Uterus (tissue), 4 donors: ENCODE measurements around the gene C19orf47. TPM values are rescaled to one million over a fixed set of nuclear protein-coding genes. Genes with fewer than 3 reads are reported as not detected.
A peak's percentile ranks its signal among the peaks of the same experiment; 100 is the strongest.

Source experiments
- DNase-seq, 2 donors: peaks; one replicate each; pipeline ENCODE4 v3.0.0-alpha.2; 2019 to 2020
- H3K27ac ChIP-seq, 2 donors: fragments of 200-600 bp; sonication (generic); 1 replicate in 1 of 2; 2 replicates in 1 of 2; pipeline ENCODE4 v1.5.1; 2016 to 2018
- H3K27me3 ChIP-seq, 2 donors: fragments of 200-600 bp; sonication (generic); one replicate each; pipeline ENCODE4 v1.5.1; 2018 to 2019; ENCODE audit warnings: control low read depth in 1 of 2
- H3K36me3 ChIP-seq, 2 donors: fragments of 200-600 bp; sonication (generic); one replicate each; pipeline ENCODE4 v1.5.1; 2019; ENCODE audit warnings: control low read depth in 1 of 2
- H3K4me1 ChIP-seq, 2 donors: fragments of 200-600 bp; sonication (generic); one replicate each; pipeline ENCODE4 v1.5.1; 2018 to 2019; ENCODE audit warnings: control low read depth in 1 of 2
- H3K4me3 ChIP-seq, 2 donors: fragments of 200-600 bp; sonication (generic); 1 replicate in 1 of 2; 2 replicates in 1 of 2; pipeline ENCODE4 v1.5.1; 2018 to 2019; ENCODE audit warnings: mild to moderate bottlenecking in 1 of 2
- H3K9me3 ChIP-seq, 2 donors: fragments of 200-600 bp; sonication (generic); one replicate each; pipeline ENCODE4 v1.5.1; 2019; ENCODE audit warnings: control low read depth in 1 of 2
- CTCF ChIP-seq, 4 experiments: fragments of 200-600 bp in 2 of 4; fragments of 450-650 bp in 2 of 4; sonication (generic) in 2 of 4; IDR thresholded peaks; one replicate each; pipeline ENCODE4 v1.5.1; 2016 to 2019; ENCODE audit warnings: antibody characterized with exemption in 4 of 4, mild to moderate bottlenecking in 2 of 4, moderate library complexity in 1 of 4
- POLR2A ChIP-seq, 2 donors: fragments of 450-650 bp; IDR thresholded peaks; one replicate each; pipeline ENCODE4 v1.6.1; 2016; ENCODE audit warnings: antibody characterized with exemption in 2 of 2, mild to moderate bottlenecking in 1 of 2, moderate library complexity in 1 of 2
- intact Hi-C: fragments of 100-400 bp; cut with DNase I; formaldehyde crosslinking; loops from one replicate; pipeline ENCODE4 v1.15.1; 2023; ENCODE audit warnings: low total_unique reads
- total RNA-seq, 4 donors: library from RNA; depleted of rRNA in 3 of 4; stranded (reverse); fragments of >200 nt in 3 of 4; gene quantifications; one replicate each; pipeline versions ENCODE4 v1.1.0 to v1.2.4, GENCODE V29; 2014 to 2023
- donor health status: DM: yes; HTN: yes; CAD: no.

The C19orf47 gene
- total RNA-seq, 4 donors from 2014 or later: 7.1 to 21.2 (median 13.3) TPM

GRCh38 chr19:40365010-40365409 is 16.8 kb upstream of the C19orf47 start:
- H3K27ac ChIP-seq: no peak overlapping the region
- no peaks in the 10 kb centered on the region for H3K4me1 ChIP-seq
- H3K36me3 ChIP-seq: no peaks in the 10 kb centered on the region
- TF ChIP-seq POLR2A (IDR thresholded peaks at IDR 0.05): no peak
- no peak for TF ChIP-seq CTCF (IDR thresholded peaks at IDR 0.05)
- DNase-seq: no peak
- intact Hi-C loops: no loop called here
- peak overlapping the region in 1 of 2 donors; percentile 33 for H3K4me3 ChIP-seq
- H3K9me3 ChIP-seq: no peaks in the 10 kb centered on the region
- no peaks in the 10 kb centered on the region for H3K27me3 ChIP-seq

- no peak for TF ChIP-seq POLR2A (IDR thresholded peaks at IDR 0.05)
- TF ChIP-seq CTCF (IDR thresholded peaks at IDR 0.05): no peak
- no peak for DNase-seq
- no peak overlapping the region for H3K4me3 ChIP-seq
- H3K9me3 ChIP-seq: no peaks in the 10 kb centered on the region
- intact Hi-C loops: no loop called here
- no peaks in the 10 kb centered on the region for H3K36me3 ChIP-seq
- no peak overlapping the region for H3K27ac ChIP-seq
- no peaks in the 10 kb centered on the region for H3K27me3 ChIP-seq
- H3K4me1 ChIP-seq: no peaks in the 10 kb centered on the region
These were observed 14.9 kb upstream of the C19orf47 start for GRCh38 chr19:40363069-40363468.

GRCh38 chr19:40362160-40362559 is 14.0 kb upstream of the C19orf47 start:
- Histone ChIP-seq H3K27me3 (no peaks in the 10 kb centered on the region), H3K4me1 (no peaks in the 10 kb centered on the region), H3K4me3 (no peak overlapping the region), H3K36me3 (no peaks in the 10 kb centered on the region), H3K27ac (no peak overlapping the region), H3K9me3 (no peaks in the 10 kb centered on the region)
- TF ChIP-seq POLR2A (IDR thresholded peaks at IDR 0.05): no peak
- no peak for TF ChIP-seq CTCF (IDR thresholded peaks at IDR 0.05)
- intact Hi-C loops: no loop called here
- no peak for DNase-seq

- no peaks in the 10 kb centered on the region for H3K4me1 ChIP-seq
- no peak overlapping the region for H3K27ac ChIP-seq
- H3K9me3 ChIP-seq: no peaks in the 10 kb centered on the region
- H3K27me3 ChIP-seq: no peaks in the 10 kb centered on the region
- TF ChIP-seq CTCF (IDR thresholded peaks at IDR 0.05): no peak
- TF ChIP-seq POLR2A (IDR thresholded peaks at IDR 0.05): no peak
- DNase-seq: no peak
- no peak overlapping the region for H3K4me3 ChIP-seq
- intact Hi-C loops: no loop called here
- no peaks in the 10 kb centered on the region for H3K36me3 ChIP-seq
These were observed 12.6 kb upstream of the C19orf47 start for GRCh38 chr19:40360708-40361241.

GRCh38 chr19:40360020-40360707 is 12.0 kb upstream of the C19orf47 start:
- intact Hi-C loops: no loop called here
- Histone ChIP-seq H3K27ac (no peak overlapping the region), H3K4me3 (no peak overlapping the region), H3K9me3 (no peaks in the 10 kb centered on the region), H3K27me3 (no peaks in the 10 kb centered on the region), H3K4me1 (no peaks in the 10 kb centered on the region), H3K36me3 (no peaks in the 10 kb centered on the region)
- TF ChIP-seq CTCF (IDR thresholded peaks at IDR 0.05): no peak
- TF ChIP-seq POLR2A (IDR thresholded peaks at IDR 0.05): no peak
- no peak for DNase-seq
